Lower lobe of right lung (tissue), 2 donors: ENCODE results near the gene TPRX1. TPM values are rescaled to one million over a fixed set of nuclear protein-coding genes. Genes with fewer than 3 reads are reported as not detected.
"Not testable (repeated sequence)": the region's sequence is repeated elsewhere in the genome, so short reads cannot be mapped to it uniquely, and the experiment has no call there.

ENCODE experiments used
- ATAC-seq, 2 donors: fragments of 200-7000 bp; cut with Tn5 transposase; one replicate each; pipeline ENCODE4 v1.9.1; 2020 to 2022; ENCODE audit warnings: mild to moderate bottlenecking in 2 of 2, moderate library complexity in 2 of 2
- DNase-seq: peaks from one replicate; pipeline ENCODE4 v3.0.0-alpha.2; 2020
- H3K27ac ChIP-seq: fragments of 200-600 bp; one replicate; pipeline ENCODE4 v1.8.0; 2022
- H3K27me3 ChIP-seq: fragments of 200-600 bp; one replicate; pipeline ENCODE4 v1.8.0; 2022; ENCODE audit warnings: low read depth
- H3K36me3 ChIP-seq: fragments of 200-600 bp; one replicate; pipeline ENCODE4 v1.8.0; 2022; ENCODE audit warnings: mild to moderate bottlenecking
- H3K4me1 ChIP-seq: fragments of 200-600 bp; one replicate; pipeline ENCODE4 v1.8.0; 2022
- H3K4me3 ChIP-seq: fragments of 200-600 bp; one replicate; pipeline ENCODE4 v1.8.0; 2022; ENCODE audit warnings: mild to moderate bottlenecking
- H3K9me3 ChIP-seq: fragments of 200-600 bp; one replicate; pipeline ENCODE4 v1.8.0; 2022
- CTCF ChIP-seq: fragments of 200-600 bp; IDR thresholded peaks from one replicate; pipeline ENCODE4 v1.8.0; 2022; ENCODE audit warnings: antibody characterized with exemption, mild to moderate bottlenecking
- intact Hi-C: fragments of 100-400 bp; cut with DNase I; formaldehyde crosslinking; loops from one replicate; pipeline ENCODE4 v1.11.0; 2022
- total RNA-seq: library from RNA; stranded (reverse); fragmentation: NEBNext Ultra II Directional; extraction: Animal tissue kit (Norgen Biotek cat#: 25700); gene quantifications from one replicate; pipeline ENCODE4 v1.2.1, GENCODE V29; 2021
- donor health status: DM: no; HTN: yes; CAD: no; lungs with severe emphysema.

Gene TPRX1
- total RNA-seq, 1 donor from 2014 or later, result not detected

- Histone ChIP-seq H3K9me3 (no peaks in the 10 kb centered on the region), H3K36me3 (no peaks in the 10 kb centered on the region), H3K27ac (no peak within 1 kb of the TSS), H3K27me3 (peaks cover 32% of the 10 kb centered on the region), H3K4me3 (no peak within 1 kb of the TSS), H3K4me1 (no peaks in the 10 kb centered on the region)
- DNase-seq, result no peak
- intact Hi-C loops, result no loop called here
- no peak for TF ChIP-seq CTCF
- no peak for ATAC-seq
Observed at GRCh38 chr19:47821460-47822020, 17.2 kb upstream of the TPRX1 start, which contains the start of gene CRX. Gene CRX, plus strand, starts transcription at chr19:47821937. Its CDS starts 12,507 bp downstream, at chr19:47834444.

- peaks cover 32% of the 10 kb centered on the region for H3K27me3 ChIP-seq
- no peaks in the 10 kb centered on the region for H3K36me3 ChIP-seq
- no peaks in the 10 kb centered on the region for H3K4me1 ChIP-seq
- no peak for TF ChIP-seq CTCF
- DNase-seq (no peak), ATAC-seq (no peak)
- intact Hi-C loops, result no loop called here
- no peak overlapping the region for H3K27ac ChIP-seq
- no peak overlapping the region for H3K4me3 ChIP-seq
- no peaks in the 10 kb centered on the region for H3K9me3 ChIP-seq
Observed at GRCh38 chr19:47820410-47820809, 16.1 kb upstream of the TPRX1 start.

GRCh38 chr19:47819858-47820257 is 15.5 kb upstream of the TPRX1 start:
- Histone ChIP-seq H3K27me3 (peaks cover 32% of the 10 kb centered on the region), H3K27ac (no peak overlapping the region), H3K4me1 (no peaks in the 10 kb centered on the region), H3K36me3 (no peaks in the 10 kb centered on the region), H3K9me3 (no peaks in the 10 kb centered on the region), H3K4me3 (no peak overlapping the region)
- DNase-seq, result no peak
- intact Hi-C loops, result no loop called here
- ATAC-seq, result no peak
- TF ChIP-seq CTCF, result no peak

- intact Hi-C loops, H3K4me3 ChIP-seq, H3K4me1 ChIP-seq, H3K36me3 ChIP-seq, H3K9me3 ChIP-seq, DNase-seq, H3K27ac ChIP-seq, ATAC-seq: not testable (repeated sequence)
- H3K27me3 ChIP-seq, result peaks cover 32% of the 10 kb centered on the region
Observed at GRCh38 chr19:47818221-47818620, 13.9 kb upstream of the TPRX1 start.

GRCh38 chr19:47816270-47816669 is 11.9 kb upstream of the TPRX1 start:
- intact Hi-C loops, H3K36me3 ChIP-seq, DNase-seq, H3K9me3 ChIP-seq, ATAC-seq, H3K4me3 ChIP-seq, H3K4me1 ChIP-seq, H3K27ac ChIP-seq: not testable (repeated sequence)
- H3K27me3 ChIP-seq, result peaks cover 19% of the 10 kb centered on the region

GRCh38 chr19:47813995-47814328 is 9.6 kb upstream of the TPRX1 start:
- H3K9me3 ChIP-seq, result no peaks in the 10 kb centered on the region
- H3K4me3 ChIP-seq, result no peak overlapping the region
- H3K36me3 ChIP-seq, result no peaks in the 10 kb centered on the region
- H3K27ac ChIP-seq, result no peak overlapping the region
- no peaks in the 10 kb centered on the region for H3K4me1 ChIP-seq
- DNase-seq (no peak), ATAC-seq (no peak)
- no peak for TF ChIP-seq CTCF
- peaks cover 5% of the 10 kb centered on the region for H3K27me3 ChIP-seq
- intact Hi-C loops, result no loop called here
